ENCODE measurements around the gene ANKDD1B. TPM values are rescaled to one million over a fixed set of nuclear protein-coding genes. Genes with fewer than 3 reads are reported as not detected.
"Not testable (repeated sequence)": the region's sequence is repeated elsewhere in the genome, so short reads cannot be mapped to it uniquely, and the experiment has no call there.

The ANKDD1B gene
- not detected in 2 replicates for total RNA-seq (2014; rRNA removed; shearing (Covaris generic))

DNA sequence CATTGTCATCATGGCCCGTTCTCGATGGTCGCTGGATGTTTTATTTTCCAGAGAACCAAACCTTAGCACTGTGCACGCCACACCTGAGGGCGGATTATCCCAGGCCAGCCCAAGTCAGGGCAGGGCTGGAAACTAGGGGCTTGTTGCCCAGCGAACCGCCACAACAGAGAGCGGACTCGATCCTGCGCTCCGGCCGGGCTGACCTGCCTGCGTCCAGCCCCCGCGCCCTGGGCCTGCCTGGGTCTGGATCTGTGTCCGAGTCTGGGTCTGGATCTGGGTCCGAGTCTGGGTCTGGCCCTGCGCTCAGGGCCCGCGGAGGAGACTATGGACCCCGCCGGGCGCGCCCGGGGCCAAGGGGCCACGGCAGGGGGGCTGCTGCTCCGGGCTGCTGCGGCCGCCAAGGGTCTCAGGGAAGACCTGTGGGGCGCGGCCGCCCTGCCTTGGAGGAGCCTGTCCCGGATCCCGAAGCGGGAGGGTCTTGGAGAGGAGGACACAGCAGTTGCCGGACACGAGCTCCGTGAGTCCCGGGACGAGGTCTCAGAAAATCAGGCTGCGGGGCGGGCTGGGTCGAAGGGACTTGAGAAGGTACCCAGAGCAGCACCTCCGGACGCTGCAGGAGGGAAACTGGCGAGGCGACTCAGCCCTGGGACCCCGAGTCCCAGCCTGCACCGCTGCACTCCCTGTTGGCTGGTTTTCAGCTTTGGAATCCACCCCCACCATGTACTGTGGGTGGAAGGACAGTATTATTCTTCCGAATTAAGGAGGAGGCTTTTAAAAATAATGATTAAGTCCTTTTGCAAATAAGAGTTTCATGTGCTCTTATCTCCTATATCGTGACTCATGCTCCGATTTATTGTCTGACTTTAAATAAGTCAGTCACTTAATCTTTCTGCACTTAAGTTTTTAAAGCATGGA lies at the start of gene ANKDD1B:
TSS of gene ANKDD1B (plus strand) at position 143 of the 915 bp plus-strand sequence. CDS start at position 325, 182 bp downstream.
- DNase-seq (ENCODE audit: low spot score): no peak

- DNase-seq (ENCODE audit: low spot score): peak; percentile 70
Measured at GRCh38 chr5:75565991-75566709, 45.1 kb upstream of the ANKDD1B start.

GRCh38 chr5:75566710-75567309 lies 44.4 kb upstream of the ANKDD1B start:
- DNase-seq (ENCODE audit: low spot score): peak; percentile 83

GRCh38 chr5:75567710-75568109 lies 43.5 kb upstream of the ANKDD1B start:
- DNase-seq (ENCODE audit: low spot score): peak; percentile 29

GRCh38 chr5:75568202-75568601 lies 43.1 kb upstream of the ANKDD1B start:
- DNase-seq (ENCODE audit: low spot score): no peak

DNA sequence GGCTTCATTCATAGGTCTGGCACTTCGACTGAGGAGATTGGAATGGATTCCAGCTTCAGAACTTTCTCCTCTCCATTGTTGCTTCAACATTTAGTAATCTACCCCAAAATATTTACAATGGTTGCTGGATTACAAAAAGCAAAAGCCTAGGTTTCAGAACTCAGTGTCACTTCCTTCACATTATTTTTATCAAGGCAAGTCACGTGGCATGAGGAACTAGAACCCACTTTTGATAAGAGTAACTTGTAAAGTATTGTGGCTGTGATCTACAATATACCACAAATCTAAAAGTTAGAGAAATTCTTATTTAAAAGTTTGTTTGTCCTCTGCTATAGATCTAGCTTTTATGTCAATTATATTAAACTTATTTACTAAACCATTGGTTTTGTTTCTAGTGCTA lies 39.7 kb upstream of the ANKDD1B start:
- DNase-seq (ENCODE audit: low spot score): no peak

GRCh38 chr5:75574791-75575190 lies 36.5 kb upstream of the ANKDD1B start:
- no peak for DNase-seq (ENCODE audit: low spot score)

- not testable (repeated sequence) for DNase-seq (ENCODE audit: low spot score)
Measured at GRCh38 chr5:75578280-75578679, 33.0 kb upstream of the ANKDD1B start.

DNA sequence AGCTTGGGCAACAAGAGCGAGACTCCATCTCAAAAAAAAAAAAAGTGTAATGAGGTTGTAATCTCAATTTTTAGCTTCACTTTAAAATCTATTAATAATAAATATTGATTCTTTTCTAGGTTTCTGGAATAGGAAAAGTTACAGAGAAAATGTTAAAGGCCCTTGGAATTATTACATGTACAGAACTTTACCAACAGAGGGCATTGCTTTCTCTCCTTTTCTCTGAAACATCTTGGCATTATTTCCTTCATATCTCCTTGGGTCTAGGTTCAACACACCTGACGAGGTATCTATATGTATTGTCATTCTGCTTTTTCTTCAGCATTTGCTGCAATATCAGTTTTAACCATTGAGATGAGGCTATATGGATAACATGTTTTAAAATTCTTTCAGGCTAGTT lies 26.6 kb upstream of the ANKDD1B start:
- DNase-seq (ENCODE audit: low spot score): no peak

DNA sequence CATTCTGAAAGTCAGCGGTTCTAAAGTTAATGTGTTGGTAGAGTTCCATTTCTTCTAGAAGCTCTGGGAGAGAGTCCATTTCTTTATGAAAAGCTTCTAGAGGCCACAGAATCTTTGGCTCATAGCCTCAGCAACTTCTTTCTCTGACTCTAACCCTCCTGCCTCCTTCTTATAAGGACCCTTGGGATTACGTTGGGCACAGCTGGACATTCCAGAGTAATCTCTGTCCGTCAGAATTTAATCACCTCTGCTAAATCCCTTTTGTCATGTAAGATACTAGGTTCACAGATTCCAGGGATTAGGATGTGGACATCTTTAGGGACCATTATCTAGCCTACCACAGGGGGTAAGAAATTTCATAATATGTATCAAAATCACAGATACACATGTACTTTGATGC lies 22.6 kb upstream of the ANKDD1B start:
- no peak for DNase-seq (ENCODE audit: low spot score)

DNA sequence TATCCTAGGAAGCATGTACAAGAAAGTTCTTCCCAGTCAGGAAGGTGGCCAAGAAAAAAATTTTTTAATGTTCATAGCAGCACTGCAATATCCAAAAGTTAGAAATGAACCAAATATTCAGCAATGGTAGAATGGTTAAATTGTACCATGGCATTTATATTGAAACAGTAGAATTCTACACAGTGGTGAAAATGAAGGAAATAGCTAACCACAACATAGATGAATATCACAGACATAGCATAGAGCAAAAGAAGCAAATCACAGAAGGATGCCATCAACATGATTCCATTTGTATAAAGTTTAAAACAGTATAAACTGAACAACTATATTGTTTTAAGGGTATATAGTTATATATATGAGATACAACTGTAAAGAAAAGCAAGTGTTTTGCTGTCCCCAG lies 10.7 kb upstream of the ANKDD1B start:
- no peak for DNase-seq (ENCODE audit: low spot score)

- no peak for DNase-seq (ENCODE audit: low spot score)
Measured at GRCh38 chr5:75601567-75601966, 9.7 kb upstream of the ANKDD1B start.

GRCh38 chr5:75601996-75602395 lies 9.3 kb upstream of the ANKDD1B start:
- peak; percentile 51 for DNase-seq (ENCODE audit: low spot score)

- DNase-seq (ENCODE audit: low spot score): no peak
Measured at GRCh38 chr5:75603371-75603770, 7.9 kb upstream of the ANKDD1B start.

- no peak for DNase-seq (ENCODE audit: low spot score)
Measured at GRCh38 chr5:75603821-75604220, 7.4 kb upstream of the ANKDD1B start.

GRCh38 chr5:75607341-75607740 lies 3.9 kb upstream of the ANKDD1B start:
- not testable (repeated sequence) for DNase-seq (ENCODE audit: low spot score)

DNA sequence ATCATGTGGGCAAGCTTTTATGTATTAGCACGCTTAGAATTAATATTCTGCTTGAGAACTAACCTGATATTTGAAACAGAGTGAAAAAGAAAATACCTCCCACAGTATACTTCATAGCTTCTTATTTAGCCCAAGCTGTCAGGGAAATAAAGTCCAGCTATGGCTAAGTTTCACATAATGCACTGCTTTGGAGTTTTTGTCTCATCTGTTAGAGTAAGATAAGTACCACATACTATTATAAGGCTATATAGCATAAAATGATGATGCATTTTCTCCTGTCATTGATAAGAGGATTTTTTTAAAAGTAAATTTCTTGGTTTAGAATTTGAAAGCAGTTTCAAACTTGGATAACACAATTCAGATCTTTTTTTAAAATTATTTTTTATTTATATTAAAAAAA lies 2.4 kb upstream of the ANKDD1B start:
- DNase-seq (ENCODE audit: low spot score): no peak

DNA sequence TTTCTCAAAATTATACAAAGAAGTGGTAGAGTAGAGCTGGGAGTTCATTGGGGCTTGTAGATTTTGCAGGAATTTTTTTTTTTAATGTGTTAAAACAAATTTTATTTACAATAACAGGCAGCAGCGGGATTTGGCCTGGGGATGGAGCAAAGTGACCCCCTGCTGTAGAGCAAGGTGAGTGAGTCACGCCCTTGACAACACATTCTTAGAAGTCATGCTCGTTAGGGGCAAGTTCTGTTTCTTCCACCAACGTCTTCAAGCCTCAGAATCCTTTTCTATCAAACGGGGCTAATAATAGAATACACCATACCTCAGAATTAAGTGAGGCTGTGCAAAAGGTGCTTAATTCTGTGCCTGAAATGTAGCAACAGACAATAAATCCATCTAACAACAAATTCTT lies 1.1 kb upstream of the ANKDD1B start:
- no peak for DNase-seq (ENCODE audit: low spot score)

- DNase-seq (ENCODE audit: low spot score): not testable (repeated sequence)
Measured at GRCh38 chr5:75610859-75611310, 368 bp upstream of the ANKDD1B start.

GRCh38 chr5:75612226-75612569 lies 945 bp downstream of the ANKDD1B start:
- DNase-seq (ENCODE audit: low spot score): no peak

DNA sequence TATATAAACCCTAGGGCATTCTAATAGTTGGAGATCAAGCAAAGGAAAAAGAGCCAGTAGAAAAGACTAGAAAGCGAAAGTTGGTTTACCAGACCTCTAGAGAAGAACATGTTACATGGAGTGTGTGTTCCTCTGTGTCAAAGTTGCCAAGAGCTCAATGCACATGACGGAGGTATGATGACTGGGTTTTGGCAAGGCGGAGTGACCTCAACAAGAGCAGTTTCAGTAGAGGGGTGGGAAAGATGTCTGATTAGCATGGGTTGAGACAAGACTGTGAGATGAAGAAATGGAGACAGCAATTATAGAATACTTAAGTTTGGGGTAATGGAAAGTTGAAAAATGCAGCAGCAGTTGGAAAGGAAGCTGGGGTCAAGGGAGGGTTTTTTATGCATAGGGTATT lies 1.6 kb downstream of the ANKDD1B start:
- no peak for DNase-seq (ENCODE audit: low spot score)

DNA sequence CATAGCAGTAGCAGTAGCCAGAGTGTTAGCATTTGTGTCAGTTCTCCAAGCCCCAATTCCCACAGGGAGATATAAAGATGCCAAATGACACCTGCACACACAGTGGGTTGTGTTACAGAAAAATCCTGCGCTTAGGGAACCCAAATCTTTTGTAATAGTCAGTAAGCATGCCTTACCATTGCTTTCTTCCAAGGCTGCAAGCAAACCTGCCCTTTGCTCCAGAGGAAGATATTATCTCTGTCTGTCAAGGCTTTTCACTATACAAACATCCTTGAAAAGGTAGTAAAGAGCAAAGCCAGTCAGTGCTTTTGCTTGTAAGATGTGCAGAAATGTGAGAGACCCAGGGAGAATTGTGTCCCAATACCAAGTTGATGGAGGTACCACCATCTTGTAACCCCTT lies 2.9 kb downstream of the ANKDD1B start:
- no peak for DNase-seq (ENCODE audit: low spot score)
